ENCODE measurements around the gene PADI4.

The PADI4 gene

GRCh38 chr1:17307946-17308345 is at the start of gene PADI4:
TSS of gene PADI4 (plus strand) at chr1:17308197. CDS start at chr1:17308223, 26 bp downstream.
- DNase-seq (ENCODE audit: insufficient read length, low spot score) (no peak), FAIRE-seq (no peak)

- DNase-seq (ENCODE audit: insufficient read length, low spot score) (no peak), FAIRE-seq (no peak)
Observed at GRCh38 chr1:17258758-17259130, 49.3 kb upstream of the PADI4 start.

- peak; percentile 46 for FAIRE-seq
- DNase-seq (ENCODE audit: insufficient read length, low spot score) = peak; percentile 27
Observed at GRCh38 chr1:17259233-17259873, 48.6 kb upstream of the PADI4 start.

- no peak for FAIRE-seq
- no peak for DNase-seq (ENCODE audit: insufficient read length, low spot score)
Observed at GRCh38 chr1:17260264-17260663, 47.7 kb upstream of the PADI4 start.

GRCh38 chr1:17260738-17261137 is 47.3 kb upstream of the PADI4 start:
- no peak for DNase-seq (ENCODE audit: insufficient read length, low spot score)
- FAIRE-seq = no peak

- no peak for FAIRE-seq
- DNase-seq (ENCODE audit: insufficient read length, low spot score) = no peak
Observed at GRCh38 chr1:17263936-17264335, 44.1 kb upstream of the PADI4 start.

- no peak for FAIRE-seq
Observed at GRCh38 chr1:17264470-17264869, 43.5 kb upstream of the PADI4 start.

GRCh38 chr1:17265162-17265561 is 42.8 kb upstream of the PADI4 start:
- no peak for FAIRE-seq

More at GRCh38 chr1:17264470-17264869, 43.5 kb upstream of the PADI4 start:
- no peak for DNase-seq (ENCODE audit: insufficient read length, low spot score)

GRCh38 chr1:17265950-17266349 is 42.0 kb upstream of the PADI4 start:
- FAIRE-seq (no peak), DNase-seq (ENCODE audit: insufficient read length, low spot score) (no peak)

More at GRCh38 chr1:17265162-17265561, 42.8 kb upstream of the PADI4 start:
- no peak for DNase-seq (ENCODE audit: insufficient read length, low spot score)

- DNase-seq (ENCODE audit: insufficient read length, low spot score) (no peak), FAIRE-seq (no peak)
Observed at GRCh38 chr1:17270891-17271765, 36.9 kb upstream of the PADI4 start.

- no peak for FAIRE-seq
- DNase-seq (ENCODE audit: insufficient read length, low spot score) = no peak
Observed at GRCh38 chr1:17272066-17272465, 35.9 kb upstream of the PADI4 start.

- no peak for DNase-seq (ENCODE audit: insufficient read length, low spot score)
- FAIRE-seq = no peak
Observed at GRCh38 chr1:17272646-17273045, 35.4 kb upstream of the PADI4 start.

GRCh38 chr1:17273096-17273495 is 34.9 kb upstream of the PADI4 start:
- no peak for DNase-seq (ENCODE audit: insufficient read length, low spot score)
- FAIRE-seq = no peak

GRCh38 chr1:17274186-17275170 is 33.5 kb upstream of the PADI4 start:
- FAIRE-seq (peak; percentile 84), DNase-seq (ENCODE audit: insufficient read length, low spot score) (peak; percentile 75)

GRCh38 chr1:17276568-17276967 is 31.4 kb upstream of the PADI4 start:
- FAIRE-seq (no peak), DNase-seq (ENCODE audit: insufficient read length, low spot score) (no peak)

- FAIRE-seq (no peak), DNase-seq (ENCODE audit: insufficient read length, low spot score) (no peak)
Observed at GRCh38 chr1:17277511-17278159, 30.4 kb upstream of the PADI4 start.

GRCh38 chr1:17278996-17279830 is 28.8 kb upstream of the PADI4 start:
- DNase-seq (ENCODE audit: insufficient read length, low spot score) = no peak
- no peak for FAIRE-seq

GRCh38 chr1:17280436-17280835 is 27.6 kb upstream of the PADI4 start:
- DNase-seq (ENCODE audit: insufficient read length, low spot score) (no peak), FAIRE-seq (no peak)

- DNase-seq (ENCODE audit: insufficient read length, low spot score) = no peak
- FAIRE-seq = no peak
Observed at GRCh38 chr1:17280894-17281293, 27.1 kb upstream of the PADI4 start.
